ENCODE measurements around the gene TRPM2. TPM values are rescaled to one million over a fixed set of nuclear protein-coding genes. Genes with fewer than 3 reads are reported as not detected.

TRPM2 gene
- polyA plus RNA-seq, 3 donors from 2014 or later: 3.0 to 11.1 (median 4.4) TPM

GRCh38 chr21:44462834-44463200 lies 109.4 kb downstream of the TRPM2 start:
- H3K9me3 Mint-ChIP-seq: no peaks in the 10 kb centered on the region
- no peak overlapping the region for H3K27ac Mint-ChIP-seq
- H3K36me3 Mint-ChIP-seq: peaks cover 0 to 4% (median 0%) of the 10 kb centered on the region in 3 donors
- H3K4me3 Mint-ChIP-seq: no peak overlapping the region
- H3K27me3 Mint-ChIP-seq (ENCODE audit: low read depth in 3 of 3): peaks cover 0 to 3% (median 2%) of the 10 kb centered on the region in 3 donors
- DNase-seq: no peak
- H3K4me1 Mint-ChIP-seq: no peaks in the 10 kb centered on the region

DNA sequence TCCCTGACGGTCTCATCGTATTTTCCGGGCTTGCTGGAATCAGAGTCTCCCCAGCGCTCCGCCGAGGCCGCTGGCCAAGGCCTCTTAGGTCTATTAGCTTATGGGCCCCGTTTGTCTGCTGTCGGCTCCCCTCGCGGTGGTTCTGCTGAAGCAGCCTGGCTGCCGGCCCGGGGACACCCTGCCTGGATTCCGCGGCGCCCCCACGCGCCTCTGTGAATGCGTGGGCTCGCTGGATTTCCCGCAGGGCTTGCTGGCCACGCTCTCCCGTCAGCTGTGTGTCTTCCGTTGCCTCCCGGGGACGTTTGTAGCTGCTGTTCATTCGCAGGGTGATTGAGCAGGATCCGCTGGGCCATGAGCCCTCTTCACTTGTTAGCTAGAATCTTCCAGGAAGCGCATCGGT lies 110.3 kb downstream of the TRPM2 start:
- no peaks in the 10 kb centered on the region for H3K9me3 Mint-ChIP-seq
- peaks cover 0 to 4% (median 0%) of the 10 kb centered on the region in 3 donors for H3K36me3 Mint-ChIP-seq
- no peaks in the 10 kb centered on the region for H3K4me1 Mint-ChIP-seq
- no peak for DNase-seq
- no peak overlapping the region for H3K4me3 Mint-ChIP-seq
- no peak overlapping the region for H3K27ac Mint-ChIP-seq
- H3K27me3 Mint-ChIP-seq (ENCODE audit: low read depth in 3 of 3): peaks cover 0 to 3% (median 2%) of the 10 kb centered on the region in 3 donors

- no peaks in the 10 kb centered on the region for H3K9me3 Mint-ChIP-seq
- peaks cover 0 to 4% (median 0%) of the 10 kb centered on the region in 3 donors for H3K36me3 Mint-ChIP-seq
- H3K27me3 Mint-ChIP-seq (ENCODE audit: low read depth in 3 of 3): peaks cover 0 to 3% (median 2%) of the 10 kb centered on the region in 3 donors
- H3K27ac Mint-ChIP-seq: no peak overlapping the region
- DNase-seq: no peak
- no peak overlapping the region for H3K4me3 Mint-ChIP-seq
- no peaks in the 10 kb centered on the region for H3K4me1 Mint-ChIP-seq
Measured at GRCh38 chr21:44464351-44464750, 110.9 kb downstream of the TRPM2 start.

DNA sequence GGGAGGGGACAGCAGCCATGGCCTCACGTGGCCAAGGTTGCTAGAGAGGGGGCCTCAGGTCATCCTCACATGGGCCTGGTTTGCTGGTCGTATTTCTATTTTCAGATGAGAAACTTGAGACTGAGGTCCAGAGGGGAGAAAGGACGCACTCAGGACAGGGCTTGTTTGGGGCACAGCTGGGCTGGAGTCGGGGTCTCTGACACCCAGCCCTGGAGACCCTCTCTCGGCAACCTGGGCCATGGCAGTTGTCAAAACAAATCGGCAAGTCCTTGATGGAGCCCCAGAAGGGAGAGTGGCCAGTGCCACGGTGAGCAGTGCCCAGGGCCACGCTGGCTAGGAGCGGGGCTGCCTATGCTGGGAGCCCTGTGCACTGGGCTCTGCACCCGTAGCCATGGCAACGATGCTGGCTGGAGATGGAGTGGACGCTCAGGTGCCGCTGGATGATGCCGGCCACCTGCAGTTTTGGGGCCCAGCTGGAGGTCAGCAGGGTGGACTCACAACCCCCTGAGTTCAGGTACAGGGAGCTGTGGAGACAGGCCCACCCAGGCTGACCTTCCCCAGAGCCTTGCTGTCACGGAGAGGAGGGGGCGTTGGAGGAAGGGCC lies 113.0 kb downstream of the TRPM2 start:
- DNase-seq: no peak
- H3K36me3 Mint-ChIP-seq: peaks cover 0 to 4% (median 0%) of the 10 kb centered on the region in 3 donors
- H3K4me3 Mint-ChIP-seq: no peak overlapping the region
- H3K27me3 Mint-ChIP-seq (ENCODE audit: low read depth in 3 of 3): peaks cover 0 to 3% (median 1%) of the 10 kb centered on the region in 3 donors
- no peaks in the 10 kb centered on the region for H3K4me1 Mint-ChIP-seq
- peak overlapping the region in 1 of 6 donors; percentile 71 for H3K27ac Mint-ChIP-seq
- H3K9me3 Mint-ChIP-seq: no peaks in the 10 kb centered on the region

DNA sequence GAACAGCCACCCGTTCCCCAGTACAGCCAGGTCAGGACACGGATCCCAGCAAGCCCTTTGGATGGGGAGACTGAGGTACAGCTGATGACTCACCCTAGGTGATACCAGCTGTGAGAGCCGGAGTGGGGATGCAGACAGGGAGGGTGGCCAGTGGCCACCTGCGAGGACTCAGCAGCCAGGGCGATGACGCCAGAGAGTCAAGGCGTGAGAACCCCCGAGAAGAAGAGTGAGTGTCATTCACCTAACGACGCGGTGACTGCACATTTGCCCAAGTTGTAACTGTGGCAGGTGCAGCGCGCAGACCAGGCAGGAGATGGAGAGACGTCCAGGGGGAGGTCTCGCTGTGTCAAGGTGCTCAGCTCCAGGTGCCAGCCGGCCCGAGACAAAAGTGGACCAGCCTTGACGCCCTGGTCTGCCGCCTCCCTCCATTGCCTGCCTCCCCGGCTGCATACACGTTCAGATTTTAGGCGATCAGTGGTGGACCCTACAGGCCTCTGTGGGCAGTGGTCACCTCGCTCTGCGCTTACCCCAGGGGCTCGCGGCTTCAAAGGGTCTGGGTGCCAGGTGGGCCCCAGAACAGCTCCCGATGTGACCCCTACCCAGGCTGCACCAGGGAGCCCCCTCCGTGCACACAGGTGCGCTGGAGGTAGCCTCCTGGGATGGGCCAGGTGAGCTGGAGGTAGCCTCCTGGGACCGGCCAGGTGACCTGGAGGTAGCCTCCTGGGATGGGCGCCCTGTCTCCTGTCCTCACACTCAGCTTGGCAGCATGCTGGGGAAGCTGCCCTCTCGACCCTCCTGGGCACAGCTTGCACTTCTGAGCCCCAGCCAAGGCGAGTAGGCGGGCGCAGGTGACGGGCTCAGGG lies 113.8 kb downstream of the TRPM2 start:
- no peak for DNase-seq
- Mint-ChIP-seq H3K27me3 (ENCODE audit: low read depth in 3 of 3) (peaks cover 0 to 3% (median 1%) of the 10 kb centered on the region in 3 donors), H3K9me3 (no peaks in the 10 kb centered on the region), H3K36me3 (peaks cover 0 to 4% (median 0%) of the 10 kb centered on the region in 3 donors), H3K27ac (no peak overlapping the region), H3K4me3 (no peak overlapping the region), H3K4me1 (no peaks in the 10 kb centered on the region)

GRCh38 chr21:44467859-44468195 lies 114.4 kb downstream of the TRPM2 start:
- no peak overlapping the region for H3K27ac Mint-ChIP-seq
- no peak for DNase-seq
- H3K27me3 Mint-ChIP-seq (ENCODE audit: low read depth in 3 of 3): peaks cover 0 to 3% (median 1%) of the 10 kb centered on the region in 3 donors
- no peaks in the 10 kb centered on the region for H3K9me3 Mint-ChIP-seq
- peaks cover 0 to 4% (median 0%) of the 10 kb centered on the region in 3 donors for H3K36me3 Mint-ChIP-seq
- no peaks in the 10 kb centered on the region for H3K4me1 Mint-ChIP-seq
- H3K4me3 Mint-ChIP-seq: no peak overlapping the region

GRCh38 chr21:44471341-44471740 lies 117.9 kb downstream of the TRPM2 start:
- Mint-ChIP-seq H3K9me3 (no peaks in the 10 kb centered on the region), H3K4me3 (no peak overlapping the region), H3K4me1 (no peaks in the 10 kb centered on the region), H3K27me3 (ENCODE audit: low read depth in 3 of 3) (peaks cover 0 to 1% (median 0%) of the 10 kb centered on the region in 3 donors), H3K36me3 (no peaks in the 10 kb centered on the region), H3K27ac (no peak overlapping the region)
- DNase-seq: no peak

DNA sequence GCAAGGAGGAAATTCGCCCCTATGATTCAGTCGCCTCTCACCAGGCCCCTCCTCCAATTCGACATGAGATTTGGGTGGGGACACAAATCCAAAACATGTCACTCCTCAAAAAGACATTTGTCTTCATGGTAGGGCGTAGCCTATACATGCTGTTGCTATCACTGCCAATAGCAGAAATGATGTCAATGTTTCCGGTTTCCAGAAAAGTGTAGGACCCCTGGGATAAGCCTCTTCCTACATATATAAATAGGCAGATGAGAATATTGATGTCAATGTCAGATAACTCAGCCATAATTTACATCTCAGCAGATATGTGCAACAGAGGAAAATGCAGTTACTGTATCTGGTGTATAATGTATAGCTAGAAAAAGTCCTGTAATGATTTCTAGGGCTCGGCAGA lies 118.6 kb downstream of the TRPM2 start:
- DNase-seq: no peak
- no peaks in the 10 kb centered on the region for H3K4me1 Mint-ChIP-seq
- no peaks in the 10 kb centered on the region for H3K9me3 Mint-ChIP-seq
- H3K4me3 Mint-ChIP-seq: no peak overlapping the region
- H3K27me3 Mint-ChIP-seq (ENCODE audit: low read depth in 3 of 3): peaks cover 0 to 3% (median 1%) of the 10 kb centered on the region in 3 donors
- peak overlapping the region in 1 of 6 donors; percentile 53 for H3K27ac Mint-ChIP-seq
- H3K36me3 Mint-ChIP-seq: no peaks in the 10 kb centered on the region

GRCh38 chr21:44473915-44474555 lies 120.6 kb downstream of the TRPM2 start:
- peak; percentile 53 to 67 (median 65) for DNase-seq
- Mint-ChIP-seq H3K27me3 (ENCODE audit: low read depth in 3 of 3) (peaks cover 0 to 5% (median 1%) of the 10 kb centered on the region in 3 donors), H3K4me1 (no peaks in the 10 kb centered on the region), H3K27ac (no peak overlapping the region), H3K4me3 (no peak overlapping the region), H3K9me3 (no peaks in the 10 kb centered on the region), H3K36me3 (no peaks in the 10 kb centered on the region)

DNA sequence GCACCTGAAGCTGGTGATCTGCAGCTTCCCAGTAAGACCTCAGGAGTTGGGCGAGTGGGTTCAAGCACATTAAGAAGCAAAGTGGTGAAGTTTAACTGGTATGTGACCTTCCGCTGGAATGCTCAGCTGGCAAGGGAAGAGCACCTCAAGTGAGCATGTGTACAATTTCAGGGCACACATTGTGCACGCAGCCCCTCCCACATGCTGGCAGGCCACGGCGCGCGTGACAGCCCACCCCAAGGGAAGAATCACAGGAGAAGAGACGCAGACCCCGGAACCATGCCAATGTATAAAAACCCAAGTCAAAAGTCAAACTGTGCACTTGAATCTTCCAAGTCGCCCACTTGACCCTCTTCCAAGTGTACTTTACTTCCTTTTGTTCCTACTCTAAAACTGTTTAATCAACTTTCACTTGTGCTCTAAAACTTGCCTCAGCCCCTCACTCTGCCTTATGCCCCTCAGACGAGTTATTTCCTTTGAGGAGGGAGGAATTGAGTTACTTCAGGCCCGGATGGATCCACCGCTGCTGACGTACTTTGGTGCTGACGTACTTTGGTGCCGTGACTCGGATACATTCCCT lies 121.9 kb downstream of the TRPM2 start:
- no peak for DNase-seq
- Mint-ChIP-seq H3K4me3 (no peak overlapping the region), H3K27ac (no peak overlapping the region), H3K4me1 (peaks cover 0 to 1% of the 10 kb centered on the region in 2 donors), H3K27me3 (ENCODE audit: low read depth in 3 of 3) (peaks cover 0 to 5% (median 1%) of the 10 kb centered on the region in 3 donors), H3K36me3 (no peaks in the 10 kb centered on the region), H3K9me3 (no peaks in the 10 kb centered on the region)

GRCh38 chr21:44477131-44477530 lies 123.7 kb downstream of the TRPM2 start:
- DNase-seq: no peak
- H3K9me3 Mint-ChIP-seq: no peaks in the 10 kb centered on the region
- H3K4me3 Mint-ChIP-seq: no peak overlapping the region
- no peak overlapping the region for H3K27ac Mint-ChIP-seq
- H3K4me1 Mint-ChIP-seq: peaks cover 0 to 1% of the 10 kb centered on the region in 2 donors
- H3K27me3 Mint-ChIP-seq (ENCODE audit: low read depth in 3 of 3): peaks cover 0 to 5% (median 0%) of the 10 kb centered on the region in 3 donors
- no peaks in the 10 kb centered on the region for H3K36me3 Mint-ChIP-seq

DNA sequence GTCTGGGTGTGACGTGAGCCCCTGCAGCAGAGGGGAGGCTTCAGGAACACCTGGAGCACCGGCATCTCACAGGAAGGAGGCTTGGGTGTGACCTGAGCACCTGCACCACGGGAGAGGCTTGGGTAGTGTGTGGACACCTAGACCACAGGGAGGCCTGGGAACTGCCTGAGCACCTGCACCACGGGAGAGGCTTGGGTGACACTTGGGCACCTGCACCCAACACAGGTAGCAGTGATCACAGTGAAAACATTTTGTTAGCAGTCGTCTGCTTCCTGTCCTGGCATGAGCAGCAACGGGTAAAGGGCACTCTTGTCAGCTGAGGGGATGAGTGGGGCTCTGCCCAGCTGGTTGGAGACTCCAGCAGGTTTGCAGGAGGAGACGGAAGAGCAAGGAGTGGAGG lies 124.3 kb downstream of the TRPM2 start:
- no peaks in the 10 kb centered on the region for H3K9me3 Mint-ChIP-seq
- no peak overlapping the region for H3K4me3 Mint-ChIP-seq
- no peak overlapping the region for H3K27ac Mint-ChIP-seq
- peaks cover 0 to 1% of the 10 kb centered on the region in 2 donors for H3K4me1 Mint-ChIP-seq
- no peak for DNase-seq
- H3K36me3 Mint-ChIP-seq: no peaks in the 10 kb centered on the region
- H3K27me3 Mint-ChIP-seq (ENCODE audit: low read depth in 3 of 3): peaks cover 0 to 5% (median 1%) of the 10 kb centered on the region in 3 donors

DNA sequence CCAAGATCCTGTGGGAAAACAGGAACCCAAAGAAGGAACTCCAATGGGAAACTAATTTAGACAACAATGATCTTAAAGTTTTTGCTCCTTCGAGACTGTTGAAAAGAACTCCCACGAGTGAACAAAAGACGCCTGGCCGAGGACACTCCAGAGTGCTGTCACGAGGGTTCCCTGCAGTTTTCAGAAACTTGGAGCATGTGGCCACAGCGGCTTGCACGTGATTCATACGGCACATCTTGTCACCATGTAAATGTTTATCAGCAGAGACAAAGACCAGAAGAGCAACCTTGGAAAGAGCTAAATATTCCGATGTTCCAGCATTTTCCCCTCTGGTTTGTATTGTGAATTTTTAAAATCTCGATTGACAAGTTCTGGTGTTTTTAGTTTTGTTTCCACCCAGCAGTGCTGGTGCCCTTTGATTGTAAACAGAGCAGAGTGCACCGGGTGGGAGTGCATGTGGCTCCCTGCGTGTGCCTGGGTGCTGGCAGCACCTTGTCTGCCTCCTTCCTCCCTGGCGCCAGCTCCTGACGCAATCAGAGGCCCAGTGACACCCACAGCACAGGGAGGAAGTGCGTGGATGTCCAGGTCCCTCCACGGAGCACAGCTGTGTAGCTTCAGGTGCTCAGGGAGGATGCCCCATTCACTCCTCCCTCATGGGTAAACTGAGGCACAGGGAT lies 124.8 kb downstream of the TRPM2 start:
- peaks cover 0 to 1% of the 10 kb centered on the region in 2 donors for H3K4me1 Mint-ChIP-seq
- peak overlapping the region in 1 of 6 donors; percentile 70 for H3K27ac Mint-ChIP-seq
- no peak overlapping the region for H3K4me3 Mint-ChIP-seq
- H3K9me3 Mint-ChIP-seq: no peaks in the 10 kb centered on the region
- H3K36me3 Mint-ChIP-seq: no peaks in the 10 kb centered on the region
- peaks cover 0 to 5% (median 1%) of the 10 kb centered on the region in 3 donors for H3K27me3 Mint-ChIP-seq (ENCODE audit: low read depth in 3 of 3)
- no peak for DNase-seq
